HepG2 (cell line): ENCODE data around the gene MYRIP. TPM values are rescaled to one million over a fixed set of nuclear protein-coding genes. Genes with fewer than 3 reads are reported as not detected.

Source experiments
- ATAC-seq: fragments of 200-7000 bp; cut with Tn5 transposase; 3 replicates; pipeline ENCODE4 v1.9.1; 2020; ENCODE audit warnings: mild to moderate bottlenecking, moderate library complexity
- BruUV-seq: library from RNA; stranded (reverse); fragments of 400-500 nt; replicated peaks from 2 replicates; lab custom pipeline; 2021; lab: Mats Ljungman, UMichigan
- CTCF ChIA-PET: fragments of 300-600 bp; formaldehyde crosslinking; extraction: SDS; loops from one replicate; lab custom pipeline; 2021; ENCODE audit warnings: low total read pairs, inconsistent platforms, low intra/inter-chr PET ratio; lab: Yijun Ruan, JAX
- POLR2A ChIA-PET: fragments of 350-600 bp; sonication (Branson Sonifier 250); formaldehyde crosslinking; loops from one replicate; lab custom pipeline; 2020; ENCODE audit warnings: antibody characterized with exemption, inconsistent platforms; lab: Yijun Ruan, JAX
- DNase-seq: peaks from one replicate; pipeline ENCODE4 v3.0.0-alpha.2; 2015; ENCODE audit warnings: low spot score
- FAIRE-seq: peaks from 3 replicates; lab custom pipeline; 2011; peaks lifted over from hg19 to GRCh38; lab: Jason Lieb, UNC
- H2AFZ ChIP-seq: one replicate; pipeline ENCODE4 v1.6.1; 2011; ENCODE audit warnings: low read length, inconsistent platforms
- H3K27ac ChIP-seq: fragments of 300-600 bp; 3 replicates; pipeline ENCODE4 v1.8.0; 2011; ENCODE audit warnings: mixed run types, mild to moderate bottlenecking, mixed read lengths, low read length, inconsistent platforms; ENCODE audit not compliant: insufficient read depth; ENCODE audit errors: extremely low read length
- H3K27me3 ChIP-seq, 2 experiments: fragments of 200-600 bp in 1 of 2; 2 replicates in 1 of 2; 3 replicates in 1 of 2; pipeline versions ENCODE4 v1.6.0 to v1.8.0; 2011; ENCODE audit warnings: low read length in 2 of 2, mild to moderate bottlenecking in 2 of 2, moderate library complexity in 2 of 2, inconsistent platforms in 1 of 2; ENCODE audit not compliant: insufficient read depth in 2 of 2, control insufficient read depth in 1 of 2
- H3K36me3 ChIP-seq, 2 experiments: fragments of 200-600 bp in 1 of 2; replicated peaks in 1 of 2; 2 replicates in 1 of 2; 3 replicates in 1 of 2; pipeline versions ENCODE4 v1.5.1 to v1.8.0; 2011; ENCODE audit warnings: low read length in 2 of 2, inconsistent platforms in 1 of 2; ENCODE audit not compliant: insufficient read depth in 2 of 2, control insufficient read depth in 1 of 2
- H3K4me1 ChIP-seq: 2 replicates; pipeline ENCODE4 v1.5.1; 2012; ENCODE audit warnings: low read length, inconsistent platforms; ENCODE audit not compliant: insufficient read depth
- H3K4me2 ChIP-seq: 2 replicates; pipeline ENCODE4 v1.6.0; 2011; ENCODE audit warnings: low read depth, low read length, inconsistent platforms
- H3K4me3 ChIP-seq, 3 experiments: fragments of 200-600 bp in 1 of 3; sonication (generic), shearing (Covaris generic) in 1 of 3; replicated peaks in 1 of 3; 2 replicates each; pipeline ENCODE4 v1.5.1; 2011 to 2016; ENCODE audit warnings: low read length in 3 of 3, inconsistent platforms in 2 of 3, low read depth in 2 of 3, mild to moderate bottlenecking in 2 of 3, control low read depth in 1 of 3, mixed read lengths in 1 of 3; ENCODE audit not compliant: insufficient read depth in 1 of 3
- H3K79me2 ChIP-seq: one replicate; pipeline ENCODE4 v1.6.1; 2011; ENCODE audit warnings: low read length, inconsistent platforms; ENCODE audit not compliant: insufficient read depth
- H3K9ac ChIP-seq: 2 replicates; pipeline ENCODE4 v1.6.0; 2011; ENCODE audit warnings: mild to moderate bottlenecking, low read depth, low read length, inconsistent platforms; ENCODE audit not compliant: insufficient read depth
- H3K9me3 ChIP-seq: 2 replicates; pipeline ENCODE4 v1.5.1; 2012; ENCODE audit warnings: mild to moderate bottlenecking, low read length
- H4K20me1 ChIP-seq: 2 replicates; pipeline ENCODE4 v1.6.0; 2011; ENCODE audit warnings: inconsistent platforms, mild to moderate bottlenecking, low read length, moderate library complexity; ENCODE audit not compliant: insufficient read depth
- KDM2A ChIP-seq: sonication (generic); formaldehyde crosslinking; IDR thresholded peaks from 2 replicates; pipeline ENCODE4 v1.4.0; 2020; ENCODE audit warnings: low read depth, missing genetic modification reagents, borderline replicate concordance
- MAFF ChIP-seq: IDR thresholded peaks from 2 replicates; pipeline ENCODE4 v1.6.1; 2011; ENCODE audit warnings: low read depth, low read length, improper control_type of control experiment
- MBNL3 ChIP-seq: fragments of 250-450 bp; sonication (Bioruptor Pico); conservative IDR thresholded peaks from 2 replicates; pipeline ENCODE4 v1.8.0; 2022; ENCODE audit warnings: mild to moderate bottlenecking, inconsistent platforms
- NRL ChIP-seq: sonication (generic); formaldehyde crosslinking; IDR thresholded peaks from 2 replicates; pipeline ENCODE4 v1.5.0; 2020; ENCODE audit warnings: missing genetic modification reagents, mild to moderate bottlenecking, moderate library complexity, borderline replicate concordance
- PHF20 ChIP-seq: sonication (generic); formaldehyde crosslinking; IDR thresholded peaks from 2 replicates; pipeline ENCODE4 v1.5.0; 2020; ENCODE audit warnings: mild to moderate bottlenecking, missing genetic modification reagents
- POLR2A ChIP-seq, 2 experiments: IDR thresholded peaks; 2 replicates each; pipeline ENCODE4 v1.6.1; 2011; ENCODE audit warnings: low read depth in 2 of 2, low read length in 2 of 2, mild to moderate bottlenecking in 1 of 2, moderate library complexity in 1 of 2; ENCODE audit not compliant: insufficient read depth in 1 of 2
- THAP9 ChIP-seq: sonication (generic); formaldehyde crosslinking; IDR thresholded peaks from 2 replicates; pipeline ENCODE4; 2020; ENCODE audit warnings: missing genetic modification reagents, mild to moderate bottlenecking, borderline replicate concordance
- WGBS: methylation state at CpG from one replicate; pipeline ENCODE4 v1.1.6; 2017; ENCODE audit warnings: low lambda C conversion rate; 5-methylcytosine and 5-hydroxymethylcytosine counted together
- in situ Hi-C: cut with HindIII; loops from 2 replicates; pipeline ENCODE4 v1.10.0; 2017; ENCODE audit warnings: low pct_unique_long_range_greater_than_20kb; ENCODE audit not compliant: extremely low pct_ligation_motif_present
- intact Hi-C: fragments of 100-400 bp; cut with micrococcal nuclease; formaldehyde crosslinking; loops from one replicate; pipeline ENCODE4 v1.10.0; 2022; ENCODE audit not compliant: unreplicated experiment
- polyA plus RNA-seq, 8 experiments: library from polyadenylated mRNA; depleted of rRNA in 3 of 8; stranded (reverse) in 7 of 8; unstranded in 1 of 8; fragments of >200 nt; fragmentation: Illumina TruSeq in 4 of 8; extraction: Trizol in 4 of 8; gene quantifications; 2 replicates each; pipeline versions ENCODE4 v1.2.1 to v1.2.3, GENCODE V29; 2011 to 2016; ENCODE audit warnings: low read depth in 4 of 8, missing spikeins in 1 of 8, mixed read lengths in 1 of 8; ENCODE audit not compliant: insufficient read depth in 1 of 8
- total RNA-seq, 5 experiments: library from RNA; depleted of rRNA; stranded (reverse); fragments of >200 nt; fragmentation: Illumina TruSeq; extraction: Trizol; gene quantifications; 2 replicates each; pipeline ENCODE4 v1.2.3, GENCODE V29; 2016; ENCODE audit warnings: low read depth in 1 of 5

Gene MYRIP
- total and polyA plus RNA-seq, 2 of the 13 experiments (the other 11 are each of a cell fraction or from before 2014, with no cell fraction given) = 0.64 to 0.84 TPM

DNA sequence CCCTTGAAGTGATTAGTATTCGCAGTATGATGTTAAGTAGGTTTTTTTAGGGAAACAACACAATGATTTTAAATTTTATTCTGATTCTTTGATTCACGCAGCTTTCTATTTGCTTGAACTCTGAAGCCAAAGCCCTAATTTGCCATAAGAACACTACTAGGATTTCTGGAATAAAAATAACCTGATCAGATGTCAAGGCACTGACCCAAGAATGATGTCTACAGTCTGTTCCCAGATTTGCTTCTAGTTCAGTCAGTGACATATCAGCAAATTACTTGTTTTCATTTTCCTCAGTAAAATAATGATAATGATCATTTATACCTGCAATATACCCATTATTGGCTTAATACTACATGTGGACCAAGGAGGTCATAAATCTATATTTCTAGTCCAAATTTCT lies 320.6 kb downstream of the MYRIP start:
- no peaks in the 10 kb centered on the region for H3K36me3 ChIP-seq
- no peaks in the 10 kb centered on the region for H3K27me3 ChIP-seq
- H3K4me3 ChIP-seq = no peak overlapping the region
- H3K27ac ChIP-seq = no peak overlapping the region
- no peak overlapping the region for H3K9ac ChIP-seq
- no peaks in the 10 kb centered on the region for H4K20me1 ChIP-seq
- H3K79me2 ChIP-seq = no peaks in the 10 kb centered on the region
- no peaks in the 10 kb centered on the region for H3K4me1 ChIP-seq
- intact Hi-C loops (no loop called here), in situ Hi-C loops (no loop called here)
- no peaks in the 10 kb centered on the region for H3K9me3 ChIP-seq
- 97% methylated on average over 2 of the region's 2 CpGs for WGBS
- H2AFZ ChIP-seq = no peak overlapping the region
- ATAC-seq = no peak
- TF ChIP-seq PHF20 (CRISPR knock-in tag) = no peak
- TF ChIP-seq MBNL3 (CRISPR knock-in tag) = no peak
- TF ChIP-seq POLR2A (IDR thresholded peaks at IDR 0.05; ENCODE audit: insufficient read depth in 1 of 2, low read depth in 2 of 2, low read length in 2 of 2) = no peak
- TF ChIP-seq MAFF = no peak
- TF ChIP-seq THAP9 (CRISPR knock-in tag) = no peak
- TF ChIP-seq, all 625 proteins: peak for 0
- no peak for DNase-seq
- POLR2A ChIA-PET = no interaction called here
- no peak overlapping the region for H3K4me2 ChIP-seq
- no TSS peak for BruUV-seq
- CTCF ChIA-PET = no interaction called here
- FAIRE-seq = no peak

GRCh38 chr3:40130721-40131120 lies 321.3 kb downstream of the MYRIP start:
- in situ Hi-C loops (no loop called here), intact Hi-C loops (no loop called here)
- ATAC-seq (no peak), FAIRE-seq (no peak), DNase-seq (no peak)
- H2AFZ ChIP-seq = no peak overlapping the region
- H3K27ac ChIP-seq = no peak overlapping the region
- H3K79me2 ChIP-seq = no peaks in the 10 kb centered on the region
- no peaks in the 10 kb centered on the region for H3K9me3 ChIP-seq
- CTCF ChIA-PET = no interaction called here
- no TSS peak for BruUV-seq
- no peaks in the 10 kb centered on the region for H3K4me1 ChIP-seq
- no peak overlapping the region for H3K9ac ChIP-seq
- no peaks in the 10 kb centered on the region for H3K36me3 ChIP-seq
- H3K4me3 ChIP-seq = no peak overlapping the region
- no peaks in the 10 kb centered on the region for H4K20me1 ChIP-seq
- H3K27me3 ChIP-seq = no peaks in the 10 kb centered on the region
- H3K4me2 ChIP-seq = no peak overlapping the region
- POLR2A ChIA-PET = no interaction called here
- TF ChIP-seq NRL (no peak), KDM2A (CRISPR knock-in tag) (no peak)
